Parathyroid adenoma (tissue), 2 donors: ENCODE results near the gene SPTLC2.

Source experiments
- H2AFZ ChIP-seq: fragments of 300-600 bp; sonication (generic); one replicate; pipeline ENCODE4 v1.7.0; 2017; ENCODE audit warnings: antibody characterized with exemption, mild to moderate bottlenecking
- H3K27ac ChIP-seq: fragments of 300-600 bp; sonication (generic); one replicate; pipeline ENCODE4 v1.7.0; 2017
- H3K27me3 ChIP-seq: fragments of 300-600 bp; sonication (generic); one replicate; pipeline ENCODE4 v1.7.0; 2017; ENCODE audit warnings: low read length; ENCODE audit not compliant: control insufficient read depth, insufficient read depth
- H3K36me3 ChIP-seq: fragments of 300-600 bp; sonication (generic); one replicate; pipeline ENCODE4 v1.7.0; 2017; ENCODE audit warnings: low read length; ENCODE audit not compliant: control insufficient read depth, insufficient read depth
- H3K4me1 ChIP-seq: fragments of 300-600 bp; sonication (generic); one replicate; pipeline ENCODE4 v1.7.0; 2017; ENCODE audit warnings: control low read depth
- H3K4me2 ChIP-seq: fragments of 300-600 bp; sonication (generic); one replicate; pipeline ENCODE4 v1.7.0; 2017; ENCODE audit warnings: low read length
- H3K4me3 ChIP-seq: fragments of 300-600 bp; sonication (generic); one replicate; pipeline ENCODE4 v1.7.0; 2017; ENCODE audit warnings: low read depth, low read length
- H3K79me2 ChIP-seq: fragments of 300-600 bp; sonication (generic); one replicate; pipeline ENCODE4 v1.7.0; 2017; ENCODE audit warnings: control low read depth
- H3K9ac ChIP-seq: fragments of 300-600 bp; sonication (generic); one replicate; pipeline ENCODE4 v1.7.0; 2017; ENCODE audit warnings: mild to moderate bottlenecking
- H3K9me3 ChIP-seq: fragments of 300-600 bp; sonication (generic); one replicate; pipeline ENCODE4 v1.7.0; 2017; ENCODE audit warnings: low read length; ENCODE audit not compliant: control insufficient read depth
- TF ChIP-seq, protein P1 (sequence below): fragments of 300-600 bp; sonication (generic); IDR thresholded peaks from one replicate; pipeline ENCODE4 v1.7.0; 2017; ENCODE audit warnings: antibody characterized with exemption, mild to moderate bottlenecking
- donor health status: primary hyperparathyroidism.

Gene SPTLC2

GRCh38 chr14:77623201-77623600 is 6.8 kb upstream of the SPTLC2 start:
- TF ChIP-seq, protein P1, sequence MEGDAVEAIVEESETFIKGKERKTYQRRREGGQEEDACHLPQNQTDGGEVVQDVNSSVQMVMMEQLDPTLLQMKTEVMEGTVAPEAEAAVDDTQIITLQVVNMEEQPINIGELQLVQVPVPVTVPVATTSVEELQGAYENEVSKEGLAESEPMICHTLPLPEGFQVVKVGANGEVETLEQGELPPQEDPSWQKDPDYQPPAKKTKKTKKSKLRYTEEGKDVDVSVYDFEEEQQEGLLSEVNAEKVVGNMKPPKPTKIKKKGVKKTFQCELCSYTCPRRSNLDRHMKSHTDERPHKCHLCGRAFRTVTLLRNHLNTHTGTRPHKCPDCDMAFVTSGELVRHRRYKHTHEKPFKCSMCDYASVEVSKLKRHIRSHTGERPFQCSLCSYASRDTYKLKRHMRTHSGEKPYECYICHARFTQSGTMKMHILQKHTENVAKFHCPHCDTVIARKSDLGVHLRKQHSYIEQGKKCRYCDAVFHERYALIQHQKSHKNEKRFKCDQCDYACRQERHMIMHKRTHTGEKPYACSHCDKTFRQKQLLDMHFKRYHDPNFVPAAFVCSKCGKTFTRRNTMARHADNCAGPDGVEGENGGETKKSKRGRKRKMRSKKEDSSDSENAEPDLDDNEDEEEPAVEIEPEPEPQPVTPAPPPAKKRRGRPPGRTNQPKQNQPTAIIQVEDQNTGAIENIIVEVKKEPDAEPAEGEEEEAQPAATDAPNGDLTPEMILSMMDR, result no peak
- Histone ChIP-seq H3K36me3 (no peaks in the 10 kb centered on the region), H3K4me2 (peak overlapping the region; percentile 44), H3K4me3 (no peak overlapping the region), H3K9ac (no peak overlapping the region), H3K27ac (peak overlapping the region; percentile 60), H3K4me1 (peaks cover 24% of the 10 kb centered on the region), H3K79me2 (no peaks in the 10 kb centered on the region), H3K9me3 (no peaks in the 10 kb centered on the region), H2AFZ (peak overlapping the region; percentile 47), H3K27me3 (no peaks in the 10 kb centered on the region)

GRCh38 chr14:77622366-77622961 is 6.0 kb upstream of the SPTLC2 start:
- Histone ChIP-seq H3K4me1 (peaks cover 24% of the 10 kb centered on the region), H3K4me3 (peak overlapping the region; percentile 26), H3K79me2 (no peaks in the 10 kb centered on the region), H3K9ac (no peak overlapping the region), H3K27me3 (no peaks in the 10 kb centered on the region), H3K27ac (peak overlapping the region; percentile 60), H2AFZ (peak overlapping the region; percentile 47), H3K4me2 (no peak overlapping the region), H3K9me3 (no peaks in the 10 kb centered on the region), H3K36me3 (no peaks in the 10 kb centered on the region)
- TF ChIP-seq, protein P1, result no peak

- H3K36me3 ChIP-seq, result no peaks in the 10 kb centered on the region
- no peaks in the 10 kb centered on the region for H3K9me3 ChIP-seq
- no peak overlapping the region for H3K4me3 ChIP-seq
These were observed 3.9 kb upstream of the SPTLC2 start for GRCh38 chr14:77620222-77620870.

DNA sequence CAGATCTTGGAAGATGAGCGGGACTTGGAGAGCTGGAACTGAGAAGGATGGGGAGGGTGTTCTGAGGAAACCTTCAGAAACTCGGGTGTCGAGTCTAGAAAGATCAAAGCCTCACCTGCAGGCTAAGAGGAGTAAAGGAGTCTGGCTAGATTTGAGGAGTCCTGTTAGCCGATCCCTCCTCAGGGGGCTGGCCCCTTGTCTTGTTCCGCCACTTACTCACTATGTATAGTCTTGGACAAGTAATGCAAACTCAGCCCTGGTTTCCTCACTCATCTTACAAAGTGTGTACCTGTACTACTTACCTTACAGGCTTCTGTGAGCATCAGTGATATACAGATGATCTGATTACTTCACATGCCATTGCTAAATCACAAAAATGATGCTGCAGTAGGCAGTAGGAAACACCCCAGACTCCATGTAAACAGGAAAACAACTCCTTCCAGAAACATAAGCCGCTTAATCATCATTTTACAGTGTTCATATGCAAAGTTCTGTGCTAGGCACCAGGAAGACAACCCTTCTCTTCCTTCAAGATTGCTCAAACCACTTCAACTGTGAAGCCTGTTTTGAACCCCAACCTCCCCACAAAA is 2.0 kb upstream of the SPTLC2 start:
- Histone ChIP-seq H3K36me3 (no peaks in the 10 kb centered on the region), H3K4me2 (no peak overlapping the region), H3K27me3 (no peaks in the 10 kb centered on the region), H2AFZ (peak overlapping the region; percentile 31), H3K4me3 (no peak overlapping the region), H3K79me2 (peaks cover 6% of the 10 kb centered on the region), H3K4me1 (peaks cover 20% of the 10 kb centered on the region), H3K27ac (no peak overlapping the region), H3K9me3 (no peaks in the 10 kb centered on the region), H3K9ac (no peak overlapping the region)
- TF ChIP-seq, protein P1, result no peak

More at GRCh38 chr14:77620222-77620870, 3.9 kb upstream of the SPTLC2 start:
- H3K9ac ChIP-seq, result no peak overlapping the region
- no peak overlapping the region for H3K27ac ChIP-seq
- no peak overlapping the region for H2AFZ ChIP-seq
- TF ChIP-seq, protein P1, result no peak
- H3K4me2 ChIP-seq, result no peak overlapping the region
- H3K79me2 ChIP-seq, result no peaks in the 10 kb centered on the region
- peaks cover 24% of the 10 kb centered on the region for H3K4me1 ChIP-seq
- H3K27me3 ChIP-seq, result no peaks in the 10 kb centered on the region
